IPS-20b (cell line): ENCODE results near the gene CIB4.
"Not testable (repeated sequence)": the region's sequence is repeated elsewhere in the genome, so short reads cannot be mapped to it uniquely, and the experiment has no call there.

ENCODE experiments used
- H3K27ac ChIP-seq: one replicate; pipeline ENCODE4 v1.5.1; 2013; ENCODE audit warnings: low read length
- H3K27me3 ChIP-seq: 2 replicates; pipeline ENCODE4 v1.6.1; 2013; ENCODE audit warnings: mild to moderate bottlenecking, low read length, inconsistent platforms; ENCODE audit not compliant: insufficient read depth
- H3K36me3 ChIP-seq: 2 replicates; pipeline ENCODE4 v1.6.1; 2013; ENCODE audit warnings: low read depth, mild to moderate bottlenecking, inconsistent platforms, low read length, moderate library complexity; ENCODE audit not compliant: insufficient read depth
- H3K4me1 ChIP-seq: 2 replicates; pipeline ENCODE4 v1.6.1; 2013; ENCODE audit warnings: mild to moderate bottlenecking, control low read depth, inconsistent platforms, low read length, moderate library complexity; ENCODE audit not compliant: insufficient read depth
- H3K4me3 ChIP-seq: 2 replicates; pipeline ENCODE4 v1.5.1; 2013; ENCODE audit warnings: mild to moderate bottlenecking, low read length, inconsistent platforms
- H3K9ac ChIP-seq: 2 replicates; pipeline ENCODE4 v1.6.1; 2013; ENCODE audit warnings: low read depth, mild to moderate bottlenecking, inconsistent platforms, low read length, moderate library complexity
- H3K9me3 ChIP-seq: 2 replicates; pipeline ENCODE4 v1.6.1; 2013; ENCODE audit warnings: mild to moderate bottlenecking, low read depth, low read length, inconsistent platforms; ENCODE audit not compliant: insufficient read depth

Gene CIB4

GRCh38 chr2:26674771-26675170 lies 33.6 kb upstream of the CIB4 start:
- H3K27ac ChIP-seq = no peak overlapping the region
- no peaks in the 10 kb centered on the region for H3K4me1 ChIP-seq
- no peaks in the 10 kb centered on the region for H3K9me3 ChIP-seq
- H3K36me3 ChIP-seq = no peaks in the 10 kb centered on the region
- no peak overlapping the region for H3K4me3 ChIP-seq
- no peak overlapping the region for H3K9ac ChIP-seq
- H3K27me3 ChIP-seq = no peaks in the 10 kb centered on the region; the same call in 1 of the 2 replicates

- H3K36me3 ChIP-seq = no peaks in the 10 kb centered on the region
- H3K27ac ChIP-seq = no peak overlapping the region
- no peaks in the 10 kb centered on the region; the same call in 1 of the 2 replicates for H3K27me3 ChIP-seq
- no peaks in the 10 kb centered on the region for H3K4me1 ChIP-seq
- no peak overlapping the region for H3K9ac ChIP-seq
- H3K4me3 ChIP-seq = no peak overlapping the region
- no peaks in the 10 kb centered on the region for H3K9me3 ChIP-seq
Observed at GRCh38 chr2:26674002-26674751, 33.0 kb upstream of the CIB4 start.

- Histone ChIP-seq H3K27me3 (no peaks in the 10 kb centered on the region), H3K9ac (no peak overlapping the region), H3K4me3 (no peak overlapping the region), H3K27ac (no peak overlapping the region), H3K9me3 (no peaks in the 10 kb centered on the region), H3K4me1 (no peaks in the 10 kb centered on the region), H3K36me3 (no peaks in the 10 kb centered on the region)
Observed at GRCh38 chr2:26672818-26673393, 31.7 kb upstream of the CIB4 start.

- H3K36me3 ChIP-seq = no peaks in the 10 kb centered on the region
- H3K4me1 ChIP-seq = no peaks in the 10 kb centered on the region
- H3K9ac ChIP-seq = no peak overlapping the region
- no peaks in the 10 kb centered on the region for H3K9me3 ChIP-seq
- no peak overlapping the region for H3K27ac ChIP-seq
- no peak overlapping the region for H3K4me3 ChIP-seq
- no peaks in the 10 kb centered on the region for H3K27me3 ChIP-seq
Observed at GRCh38 chr2:26672112-26672817, 31.1 kb upstream of the CIB4 start.

GRCh38 chr2:26671691-26672090 lies 30.5 kb upstream of the CIB4 start:
- H3K9ac ChIP-seq = no peak overlapping the region
- H3K27ac ChIP-seq = no peak overlapping the region
- H3K27me3 ChIP-seq = no peaks in the 10 kb centered on the region
- no peak overlapping the region for H3K4me3 ChIP-seq
- H3K9me3 ChIP-seq = no peaks in the 10 kb centered on the region
- no peaks in the 10 kb centered on the region for H3K4me1 ChIP-seq
- no peaks in the 10 kb centered on the region for H3K36me3 ChIP-seq

DNA sequence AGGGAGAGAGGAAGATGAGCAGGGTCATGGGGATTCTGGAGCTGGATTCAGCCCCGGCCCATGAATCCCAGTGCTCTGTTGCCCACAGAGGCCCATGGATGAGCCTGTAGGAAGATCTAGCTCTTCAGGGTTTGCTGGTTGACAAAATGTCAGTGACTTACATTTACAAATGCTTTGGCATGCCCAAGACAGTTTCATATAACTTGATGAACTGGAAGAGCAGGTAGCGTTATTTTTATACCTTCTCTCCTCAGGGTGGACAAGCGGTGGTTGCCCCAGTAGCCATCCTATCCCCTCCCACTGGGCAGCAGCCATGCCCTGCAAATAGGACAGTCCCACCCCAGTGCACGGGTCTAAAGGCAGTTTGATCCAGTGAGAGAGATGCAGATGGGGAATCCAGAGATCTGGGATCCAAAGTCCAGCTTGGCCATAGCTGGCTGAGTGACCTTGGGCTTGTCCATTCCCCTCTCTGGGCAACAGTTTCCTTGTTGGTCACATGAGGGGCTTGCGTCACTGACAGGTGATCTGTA lies 29.8 kb upstream of the CIB4 start:
- H3K9me3 ChIP-seq = no peaks in the 10 kb centered on the region
- no peak overlapping the region for H3K9ac ChIP-seq
- no peaks in the 10 kb centered on the region for H3K36me3 ChIP-seq
- H3K4me3 ChIP-seq = no peak overlapping the region
- H3K4me1 ChIP-seq = no peaks in the 10 kb centered on the region
- H3K27ac ChIP-seq = no peak overlapping the region
- H3K27me3 ChIP-seq = no peaks in the 10 kb centered on the region

DNA sequence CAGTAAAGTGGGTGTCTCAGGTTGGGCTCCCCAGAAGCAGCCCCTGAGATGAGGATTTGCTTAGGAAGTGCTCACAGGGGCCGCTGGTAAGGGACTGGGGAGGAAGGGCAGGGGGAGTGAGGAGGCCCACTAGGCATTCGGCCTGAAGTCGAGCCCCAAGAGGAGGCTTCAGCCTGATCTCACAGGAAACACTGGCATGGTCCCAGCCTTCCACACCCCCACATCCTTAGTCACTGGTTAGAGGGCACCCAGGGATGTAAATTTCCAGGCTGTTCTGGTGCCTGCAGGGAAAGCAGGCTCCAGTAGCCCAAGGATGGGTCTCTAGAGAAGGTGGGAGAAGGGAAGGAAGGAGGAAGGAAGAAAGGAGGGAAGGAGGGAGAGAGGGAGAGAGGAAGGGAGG lies 29.0 kb upstream of the CIB4 start:
- Histone ChIP-seq H3K4me1 (no peaks in the 10 kb centered on the region), H3K27me3 (no peaks in the 10 kb centered on the region), H3K9ac (no peak overlapping the region), H3K4me3 (no peak overlapping the region), H3K36me3 (no peaks in the 10 kb centered on the region), H3K9me3 (no peaks in the 10 kb centered on the region), H3K27ac (no peak overlapping the region)

DNA sequence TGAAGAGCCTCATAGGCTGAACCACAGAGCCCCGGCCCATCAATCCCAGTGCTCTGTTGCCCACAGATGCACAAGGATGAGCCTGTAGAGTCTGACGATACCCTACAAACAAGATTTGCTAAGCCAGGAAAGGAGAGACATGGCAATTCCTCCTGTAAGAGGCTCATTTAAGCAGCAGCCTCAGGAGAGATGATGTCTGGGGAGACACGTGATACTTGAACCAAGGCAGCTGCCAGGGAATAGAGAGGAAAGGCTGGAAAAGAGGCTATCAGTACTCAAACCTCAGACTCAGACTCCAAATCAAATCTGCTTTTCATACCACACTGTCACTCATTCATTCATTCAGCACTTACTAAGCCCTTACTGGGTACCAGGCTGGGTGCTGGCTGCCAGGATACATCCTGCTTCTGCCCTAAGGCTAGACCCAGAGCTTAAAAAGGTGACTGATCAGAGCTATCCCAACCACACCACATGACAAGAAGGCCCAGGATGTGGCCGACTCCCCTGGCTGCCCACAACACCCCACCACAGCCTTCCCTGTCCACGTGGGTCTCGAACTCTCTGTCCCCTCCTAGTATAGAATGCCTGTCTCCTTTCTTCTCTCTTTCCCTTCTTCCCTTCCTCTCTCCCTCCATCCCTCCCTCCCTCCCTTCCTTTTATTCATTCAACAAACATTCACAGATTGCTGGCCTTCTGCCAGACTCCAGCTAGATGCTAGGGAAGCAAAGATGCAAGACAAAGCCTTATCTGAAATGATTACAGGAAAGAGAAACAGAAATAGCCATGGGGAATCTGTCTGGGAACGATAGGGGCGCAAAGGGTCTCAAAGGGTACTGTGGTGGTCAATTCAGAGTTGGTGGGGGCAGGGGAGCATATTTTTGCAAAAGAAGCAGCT lies 27.9 kb upstream of the CIB4 start:
- no peaks in the 10 kb centered on the region for H3K27me3 ChIP-seq
- H3K9ac ChIP-seq = no peak overlapping the region
- no peaks in the 10 kb centered on the region for H3K36me3 ChIP-seq
- no peaks in the 10 kb centered on the region for H3K9me3 ChIP-seq
- no peak overlapping the region for H3K4me3 ChIP-seq
- no peaks in the 10 kb centered on the region for H3K4me1 ChIP-seq
- H3K27ac ChIP-seq = no peak overlapping the region

DNA sequence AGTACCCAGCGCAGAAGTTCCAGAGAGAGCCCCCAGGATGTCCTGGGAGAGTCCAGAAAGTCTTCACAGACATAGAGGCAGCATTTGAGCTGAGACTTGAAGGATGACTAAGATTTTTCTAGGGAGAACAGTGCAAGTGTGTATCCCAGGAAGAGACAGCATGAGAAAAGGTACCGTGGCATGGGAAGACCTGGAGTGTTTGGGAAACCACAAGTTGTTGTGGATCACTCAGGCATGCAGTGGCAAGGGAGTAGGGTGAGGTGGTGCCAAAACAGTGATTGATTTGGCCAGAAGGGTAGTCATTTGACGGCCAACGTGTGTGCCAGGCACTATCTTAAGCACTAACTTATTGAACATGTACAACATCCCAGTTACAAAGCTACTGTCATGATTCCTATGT lies 26.9 kb upstream of the CIB4 start:
- Histone ChIP-seq H3K27me3 (no peaks in the 10 kb centered on the region), H3K9me3 (no peaks in the 10 kb centered on the region; the same call in 1 of the 2 replicates), H3K4me3 (no peak overlapping the region), H3K27ac (no peak overlapping the region), H3K4me1 (no peaks in the 10 kb centered on the region), H3K9ac (no peak overlapping the region), H3K36me3 (no peaks in the 10 kb centered on the region)

- H3K27me3 ChIP-seq = no peaks in the 10 kb centered on the region
- no peak overlapping the region for H3K9ac ChIP-seq
- H3K4me1 ChIP-seq = no peaks in the 10 kb centered on the region
- no peak overlapping the region for H3K4me3 ChIP-seq
- no peaks in the 10 kb centered on the region for H3K36me3 ChIP-seq
- H3K27ac ChIP-seq = no peak overlapping the region
- H3K9me3 ChIP-seq = no peaks in the 10 kb centered on the region; the same call in 1 of the 2 replicates
Observed at GRCh38 chr2:26666671-26667070, 25.5 kb upstream of the CIB4 start.

DNA sequence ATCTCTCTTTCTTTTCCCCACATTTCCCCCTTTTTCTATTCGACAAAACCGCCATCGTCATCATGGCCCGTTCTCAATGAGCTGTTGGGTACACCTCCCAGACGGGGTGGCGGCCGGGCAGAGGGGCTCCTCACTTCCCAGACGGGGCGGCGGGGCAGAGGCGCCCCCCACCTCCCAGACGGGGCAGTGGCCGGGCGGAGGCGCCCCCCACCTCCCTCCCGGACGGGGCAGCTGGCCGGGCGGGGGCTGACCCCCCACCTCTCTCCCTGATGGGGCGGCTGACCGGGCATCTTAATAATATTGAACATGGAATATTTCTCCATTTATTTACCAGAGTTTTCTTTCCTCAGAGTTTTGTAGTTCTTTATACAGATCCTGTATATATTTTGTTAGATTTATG lies 24.1 kb upstream of the CIB4 start:
- not testable (repeated sequence) for H3K27ac ChIP-seq, H3K9me3 ChIP-seq, H3K9ac ChIP-seq, H3K4me3 ChIP-seq, H3K4me1 ChIP-seq, H3K36me3 ChIP-seq, H3K27me3 ChIP-seq
